Measurements from ENCODE around the gene RAD21L1.

The RAD21L1 gene

DNA sequence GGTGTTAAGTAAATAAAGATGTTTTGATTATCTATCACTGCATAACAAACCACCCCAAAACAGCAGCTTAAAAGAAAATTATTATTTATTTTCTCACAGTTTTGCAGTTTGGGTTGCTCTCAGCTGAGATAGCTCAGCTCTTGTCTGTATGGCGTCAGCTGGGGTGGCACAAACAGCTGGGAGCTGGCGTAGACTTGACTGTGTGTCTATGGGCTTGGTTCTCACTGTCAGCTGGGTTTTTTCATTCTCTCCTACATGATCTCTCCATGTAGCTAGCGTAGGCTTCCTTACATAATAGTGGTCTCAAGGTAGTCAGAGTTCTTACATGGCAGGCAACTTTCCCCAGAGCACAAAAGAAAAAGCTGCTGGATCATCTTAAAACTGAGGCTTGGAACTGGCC, 34.5 kb upstream of the RAD21L1 start:
- Histone ChIP-seq H2AK5ac (ENCODE audit: low read depth, low read length) (no peak overlapping the region), H3K9me3 (replicated peaks in 1 of 2; ENCODE audit: control insufficient read depth in 2 of 2, insufficient read depth in 1 of 2, low read depth in 1 of 2, low read length in 2 of 2) (peaks cover 0 to 3% of the 10 kb centered on the region in 2 donors), H3K4ac (ENCODE audit: low read length) (no peak overlapping the region), H3K18ac (ENCODE audit: low read length) (no peak overlapping the region), H2BK120ac (ENCODE audit: low read depth, low read length) (no peak overlapping the region), H3K14ac (ENCODE audit: low read length) (no peak overlapping the region), H4K91ac (ENCODE audit: low read depth, low read length, poor library complexity) (no peak overlapping the region), H2AFZ (ENCODE audit: low read length) (no peak overlapping the region), H3K36me3 (replicated peaks in 1 of 2; ENCODE audit: control insufficient read depth in 2 of 2, insufficient read depth in 2 of 2, low read length in 2 of 2) (peaks cover 0 to 3% of the 10 kb centered on the region in 2 donors), H3K23ac (ENCODE audit: low read depth, low read length, poor library complexity) (no peak overlapping the region), H3K27ac (replicated peaks; ENCODE audit: low read length) (no peak overlapping the region), H3K27me3 (ENCODE audit: control insufficient read depth in 3 of 3, insufficient read depth in 3 of 3, low read depth in 1 of 3, low read length in 3 of 3) (peaks cover 0 to 3% (median 0%) of the 10 kb centered on the region in 3 experiments), H3K4me3 (ENCODE audit: low read length in 2 of 2) (no peak overlapping the region), H4K8ac (ENCODE audit: low read depth, low read length) (no peak overlapping the region), H3K4me1 (ENCODE audit: control insufficient read depth in 2 of 2, insufficient read depth in 1 of 2, low read depth in 1 of 2, low read length in 2 of 2) (peaks cover 2 to 9% of the 10 kb centered on the region in 2 donors), H2BK15ac (ENCODE audit: low read length) (no peak overlapping the region), H3K9ac (ENCODE audit: low read depth, low read length, poor library complexity) (no peak overlapping the region), H3K4me2 (ENCODE audit: insufficient read depth, low read length, poor library complexity, severe bottlenecking) (no peak overlapping the region), H2BK5ac (ENCODE audit: low read length) (no peak overlapping the region), H2BK12ac (ENCODE audit: low read length) (no peak overlapping the region), H3K79me1 (ENCODE audit: low read depth, low read length) (no peaks in the 10 kb centered on the region)
- no peak for DNase-seq (ENCODE audit: low spot score)
- no CpG with 5 or more reads among the region's 3 CpGs for WGBS, 2 donors (ENCODE audit: extremely low coverage in 2 of 2, insufficient read length in 2 of 2, insufficient replicate concordance in 1 of 2)

DNA sequence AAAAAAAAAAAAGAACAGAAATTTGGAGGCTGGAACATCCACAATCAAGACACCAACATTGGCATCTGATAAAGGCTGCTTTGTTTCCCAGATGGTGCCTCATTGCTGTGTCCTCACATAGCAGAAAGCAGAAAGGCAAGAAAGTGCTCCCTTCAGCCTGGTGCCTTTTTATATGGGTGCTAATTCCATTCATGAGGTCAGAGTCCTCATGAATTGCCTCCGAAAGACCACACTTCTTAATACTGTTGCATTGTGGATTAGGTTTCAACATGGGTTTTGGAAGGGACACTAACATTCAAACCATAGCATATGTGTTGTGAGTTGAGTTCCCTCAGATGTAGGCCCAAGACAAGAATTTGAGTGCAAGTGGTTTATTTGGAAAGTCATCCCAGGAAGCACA, 30.6 kb upstream of the RAD21L1 start:
- Histone ChIP-seq H3K27ac (replicated peaks; ENCODE audit: low read length) (no peak overlapping the region), H3K18ac (ENCODE audit: low read length) (no peak overlapping the region), H4K8ac (ENCODE audit: low read depth, low read length) (no peak overlapping the region), H3K4me3 (ENCODE audit: low read length in 2 of 2) (no peak overlapping the region), H2BK12ac (ENCODE audit: low read length) (no peak overlapping the region), H3K36me3 (replicated peaks in 1 of 2; ENCODE audit: control insufficient read depth in 2 of 2, insufficient read depth in 2 of 2, low read length in 2 of 2) (no peaks in the 10 kb centered on the region), H2AK5ac (ENCODE audit: low read depth, low read length) (no peak overlapping the region), H2AFZ (ENCODE audit: low read length) (no peak overlapping the region), H3K23ac (ENCODE audit: low read depth, low read length, poor library complexity) (no peak overlapping the region), H3K14ac (ENCODE audit: low read length) (no peak overlapping the region), H4K91ac (ENCODE audit: low read depth, low read length, poor library complexity) (no peak overlapping the region), H3K79me1 (ENCODE audit: low read depth, low read length) (no peaks in the 10 kb centered on the region), H2BK15ac (ENCODE audit: low read length) (no peak overlapping the region), H2BK5ac (ENCODE audit: low read length) (no peak overlapping the region), H3K4me2 (ENCODE audit: insufficient read depth, low read length, poor library complexity, severe bottlenecking) (no peak overlapping the region), H3K27me3 (ENCODE audit: control insufficient read depth in 3 of 3, insufficient read depth in 3 of 3, low read depth in 1 of 3, low read length in 3 of 3) (peaks cover 0 to 9% (median 0%) of the 10 kb centered on the region in 3 experiments), H3K4me1 (ENCODE audit: control insufficient read depth in 2 of 2, insufficient read depth in 1 of 2, low read depth in 1 of 2, low read length in 2 of 2) (no peaks in the 10 kb centered on the region), H3K9me3 (replicated peaks in 1 of 2; ENCODE audit: control insufficient read depth in 2 of 2, insufficient read depth in 1 of 2, low read depth in 1 of 2, low read length in 2 of 2) (no peaks in the 10 kb centered on the region), H2BK120ac (ENCODE audit: low read depth, low read length) (no peak overlapping the region), H3K9ac (ENCODE audit: low read depth, low read length, poor library complexity) (no peak overlapping the region), H3K4ac (ENCODE audit: low read length) (no peak overlapping the region)
- WGBS, 2 donors (ENCODE audit: extremely low coverage in 2 of 2, insufficient read length in 2 of 2, insufficient replicate concordance in 1 of 2): no CpG with 5 or more reads among the region's 1 CpG
- DNase-seq (ENCODE audit: low spot score): no peak

DNA sequence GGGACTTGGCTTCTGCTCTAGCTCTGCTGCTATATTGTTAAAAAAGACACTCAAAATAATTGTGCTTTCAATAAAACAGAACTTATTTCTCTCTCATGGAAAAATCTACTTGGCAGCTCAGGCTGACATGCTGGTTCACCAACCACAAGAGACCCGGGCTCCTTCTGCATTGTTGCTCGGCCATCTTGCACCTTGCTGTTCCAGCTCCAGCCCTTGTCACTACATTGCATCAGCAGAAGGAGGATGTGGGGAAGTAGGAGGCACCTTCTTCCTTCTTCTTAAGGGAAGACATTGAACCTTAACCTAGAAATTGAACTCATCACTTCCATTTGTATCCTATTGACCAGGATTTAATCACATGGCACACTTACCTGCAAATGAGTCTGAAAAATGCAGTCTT, 29.2 kb upstream of the RAD21L1 start:
- Histone ChIP-seq H2AK5ac (ENCODE audit: low read depth, low read length) (no peak overlapping the region), H3K14ac (ENCODE audit: low read length) (no peak overlapping the region), H3K9ac (ENCODE audit: low read depth, low read length, poor library complexity) (no peak overlapping the region), H3K36me3 (replicated peaks in 1 of 2; ENCODE audit: control insufficient read depth in 2 of 2, insufficient read depth in 2 of 2, low read length in 2 of 2) (no peaks in the 10 kb centered on the region), H3K23ac (ENCODE audit: low read depth, low read length, poor library complexity) (no peak overlapping the region), H3K9me3 (replicated peaks in 1 of 2; ENCODE audit: control insufficient read depth in 2 of 2, insufficient read depth in 1 of 2, low read depth in 1 of 2, low read length in 2 of 2) (no peaks in the 10 kb centered on the region), H3K4me2 (ENCODE audit: insufficient read depth, low read length, poor library complexity, severe bottlenecking) (no peak overlapping the region), H3K79me1 (ENCODE audit: low read depth, low read length) (no peaks in the 10 kb centered on the region), H3K4me1 (ENCODE audit: control insufficient read depth in 2 of 2, insufficient read depth in 1 of 2, low read depth in 1 of 2, low read length in 2 of 2) (no peaks in the 10 kb centered on the region), H2BK12ac (ENCODE audit: low read length) (no peak overlapping the region), H3K4ac (ENCODE audit: low read length) (no peak overlapping the region), H2BK5ac (ENCODE audit: low read length) (no peak overlapping the region), H3K18ac (ENCODE audit: low read length) (no peak overlapping the region), H4K91ac (ENCODE audit: low read depth, low read length, poor library complexity) (no peak overlapping the region), H2BK15ac (ENCODE audit: low read length) (no peak overlapping the region), H2AFZ (ENCODE audit: low read length) (no peak overlapping the region), H2BK120ac (ENCODE audit: low read depth, low read length) (no peak overlapping the region), H3K4me3 (ENCODE audit: low read length in 2 of 2) (no peak overlapping the region), H3K27me3 (ENCODE audit: control insufficient read depth in 3 of 3, insufficient read depth in 3 of 3, low read depth in 1 of 3, low read length in 3 of 3) (peaks cover 0 to 9% (median 0%) of the 10 kb centered on the region in 3 experiments), H4K8ac (ENCODE audit: low read depth, low read length) (no peak overlapping the region), H3K27ac (replicated peaks; ENCODE audit: low read length) (no peak overlapping the region)
- WGBS, 2 donors (ENCODE audit: extremely low coverage in 2 of 2, insufficient read length in 2 of 2, insufficient replicate concordance in 1 of 2): no CpG with 5 or more reads among the region's 2 CpGs
- DNase-seq (ENCODE audit: low spot score): no peak

DNA sequence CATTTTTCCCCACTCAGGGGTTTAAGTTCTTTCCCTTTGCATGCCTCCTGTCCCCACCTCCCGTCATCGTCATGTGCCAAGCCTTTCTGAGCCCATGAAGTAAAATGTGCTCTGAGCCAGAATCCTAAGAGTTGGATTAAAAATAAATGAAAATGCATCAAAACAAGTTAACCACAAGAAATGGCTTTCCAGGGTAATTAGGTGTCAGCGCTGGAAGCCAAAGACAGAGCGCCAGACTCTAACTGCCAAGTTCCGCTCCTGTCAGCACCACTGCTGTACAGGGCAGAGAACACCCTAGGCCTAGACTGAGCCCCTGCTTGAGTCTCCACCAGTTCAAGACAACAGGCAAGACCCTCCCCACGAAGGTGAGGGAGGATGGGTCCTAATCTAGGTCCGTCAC, 28.0 kb upstream of the RAD21L1 start:
- no peak overlapping the region for H3K27ac ChIP-seq (replicated peaks; ENCODE audit: low read length)
- no CpG with 5 or more reads among the region's 7 CpGs for whole genome bisulfite sequencing, 2 donors (ENCODE audit: extremely low coverage in 2 of 2, insufficient read length in 2 of 2, insufficient replicate concordance in 1 of 2)
- H3K4ac ChIP-seq (ENCODE audit: low read length): no peak overlapping the region

More for the DNA sequence above, 28.0 kb upstream of the RAD21L1 start:
- H3K4me3 ChIP-seq (ENCODE audit: low read length in 2 of 2): no peak overlapping the region
- no peak overlapping the region for H2AK5ac ChIP-seq (ENCODE audit: low read depth, low read length)
- H3K14ac ChIP-seq (ENCODE audit: low read length): no peak overlapping the region
- H2BK120ac ChIP-seq (ENCODE audit: low read depth, low read length): no peak overlapping the region
- no peak overlapping the region for H2BK15ac ChIP-seq (ENCODE audit: low read length)
- no peaks in the 10 kb centered on the region for H3K79me1 ChIP-seq (ENCODE audit: low read depth, low read length)
- no peaks in the 10 kb centered on the region for H3K36me3 ChIP-seq (replicated peaks in 1 of 2; ENCODE audit: control insufficient read depth in 2 of 2, insufficient read depth in 2 of 2, low read length in 2 of 2)
- H4K8ac ChIP-seq (ENCODE audit: low read depth, low read length): no peak overlapping the region
- H3K27me3 ChIP-seq (ENCODE audit: control insufficient read depth in 3 of 3, insufficient read depth in 3 of 3, low read depth in 1 of 3, low read length in 3 of 3): peaks cover 0 to 9% (median 0%) of the 10 kb centered on the region in 3 experiments
- no peak overlapping the region for H2BK5ac ChIP-seq (ENCODE audit: low read length)
- no peak overlapping the region for H3K9ac ChIP-seq (ENCODE audit: low read depth, low read length, poor library complexity)
- DNase-seq (ENCODE audit: low spot score): no peak
- no peak overlapping the region for H3K4me2 ChIP-seq (ENCODE audit: insufficient read depth, low read length, poor library complexity, severe bottlenecking)
- H3K9me3 ChIP-seq (replicated peaks in 1 of 2; ENCODE audit: control insufficient read depth in 2 of 2, insufficient read depth in 1 of 2, low read depth in 1 of 2, low read length in 2 of 2): no peaks in the 10 kb centered on the region
- H2BK12ac ChIP-seq (ENCODE audit: low read length): no peak overlapping the region
- H3K23ac ChIP-seq (ENCODE audit: low read depth, low read length, poor library complexity): no peak overlapping the region
- no peak overlapping the region for H2AFZ ChIP-seq (ENCODE audit: low read length)
- H4K91ac ChIP-seq (ENCODE audit: low read depth, low read length, poor library complexity): no peak overlapping the region
- H3K18ac ChIP-seq (ENCODE audit: low read length): no peak overlapping the region
- no peaks in the 10 kb centered on the region for H3K4me1 ChIP-seq (ENCODE audit: control insufficient read depth in 2 of 2, insufficient read depth in 1 of 2, low read depth in 1 of 2, low read length in 2 of 2)

Data from neuronal stem cell (in vitro differentiated cells).